ENCODE results near the gene RASGRP3.

DNA sequence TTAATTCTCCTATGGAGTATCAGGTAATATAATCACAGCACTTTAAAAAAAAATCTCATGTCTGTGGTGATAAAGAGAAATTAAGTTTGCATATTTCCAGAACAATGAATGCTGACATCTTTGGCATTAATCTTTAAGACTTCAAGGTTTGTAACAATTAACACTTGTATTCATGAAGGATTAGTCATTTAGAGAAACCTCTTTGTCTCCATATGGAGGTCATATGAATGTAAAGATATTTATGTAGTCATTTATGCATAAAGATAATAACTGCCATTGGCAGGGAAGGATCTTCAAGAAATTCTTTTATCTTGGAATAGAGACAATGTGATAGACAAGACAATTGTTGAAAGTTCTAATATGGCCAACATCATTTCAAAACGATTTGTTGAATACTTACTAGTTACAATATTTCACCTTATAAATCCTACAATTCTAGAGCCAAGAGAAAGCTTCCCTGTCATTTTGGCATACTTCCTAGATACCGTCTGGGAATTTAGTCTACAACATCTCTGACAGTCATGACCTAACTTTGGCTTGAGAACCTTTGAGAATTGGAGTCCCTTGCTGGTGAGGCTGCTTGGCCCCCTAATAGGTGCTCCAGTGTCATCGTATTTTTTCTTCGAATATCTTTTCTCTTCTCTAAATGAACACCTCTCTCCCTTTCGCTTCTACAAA is 33.6 kb downstream of the RASGRP3 start:
- TF ChIP-seq, protein P1, sequence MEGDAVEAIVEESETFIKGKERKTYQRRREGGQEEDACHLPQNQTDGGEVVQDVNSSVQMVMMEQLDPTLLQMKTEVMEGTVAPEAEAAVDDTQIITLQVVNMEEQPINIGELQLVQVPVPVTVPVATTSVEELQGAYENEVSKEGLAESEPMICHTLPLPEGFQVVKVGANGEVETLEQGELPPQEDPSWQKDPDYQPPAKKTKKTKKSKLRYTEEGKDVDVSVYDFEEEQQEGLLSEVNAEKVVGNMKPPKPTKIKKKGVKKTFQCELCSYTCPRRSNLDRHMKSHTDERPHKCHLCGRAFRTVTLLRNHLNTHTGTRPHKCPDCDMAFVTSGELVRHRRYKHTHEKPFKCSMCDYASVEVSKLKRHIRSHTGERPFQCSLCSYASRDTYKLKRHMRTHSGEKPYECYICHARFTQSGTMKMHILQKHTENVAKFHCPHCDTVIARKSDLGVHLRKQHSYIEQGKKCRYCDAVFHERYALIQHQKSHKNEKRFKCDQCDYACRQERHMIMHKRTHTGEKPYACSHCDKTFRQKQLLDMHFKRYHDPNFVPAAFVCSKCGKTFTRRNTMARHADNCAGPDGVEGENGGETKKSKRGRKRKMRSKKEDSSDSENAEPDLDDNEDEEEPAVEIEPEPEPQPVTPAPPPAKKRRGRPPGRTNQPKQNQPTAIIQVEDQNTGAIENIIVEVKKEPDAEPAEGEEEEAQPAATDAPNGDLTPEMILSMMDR (IDR thresholded peaks at IDR 0.05) = no peak
- TF ChIP-seq POLR2A (IDR thresholded peaks at IDR 0.05) = no peak
